GM08714 (cell line): ENCODE data around the gene FAM98B.
"Not testable (repeated sequence)": the region's sequence is repeated elsewhere in the genome, so short reads cannot be mapped to it uniquely, and the experiment has no call there.

ENCODE experiments used
- H3K4me3 ChIP-seq: fragments of 200-500 bp; sonication (Bioruptor generic); 2 replicates; pipeline ENCODE4 v1.5.1; 2014; ENCODE audit warnings: mild to moderate bottlenecking, low read length, inconsistent platforms
- ZNF274 ChIP-seq: IDR thresholded peaks from 2 replicates; pipeline ENCODE4 v1.6.1; 2012; ENCODE audit warnings: mild to moderate bottlenecking, low read depth, low read length

The FAM98B gene

DNA sequence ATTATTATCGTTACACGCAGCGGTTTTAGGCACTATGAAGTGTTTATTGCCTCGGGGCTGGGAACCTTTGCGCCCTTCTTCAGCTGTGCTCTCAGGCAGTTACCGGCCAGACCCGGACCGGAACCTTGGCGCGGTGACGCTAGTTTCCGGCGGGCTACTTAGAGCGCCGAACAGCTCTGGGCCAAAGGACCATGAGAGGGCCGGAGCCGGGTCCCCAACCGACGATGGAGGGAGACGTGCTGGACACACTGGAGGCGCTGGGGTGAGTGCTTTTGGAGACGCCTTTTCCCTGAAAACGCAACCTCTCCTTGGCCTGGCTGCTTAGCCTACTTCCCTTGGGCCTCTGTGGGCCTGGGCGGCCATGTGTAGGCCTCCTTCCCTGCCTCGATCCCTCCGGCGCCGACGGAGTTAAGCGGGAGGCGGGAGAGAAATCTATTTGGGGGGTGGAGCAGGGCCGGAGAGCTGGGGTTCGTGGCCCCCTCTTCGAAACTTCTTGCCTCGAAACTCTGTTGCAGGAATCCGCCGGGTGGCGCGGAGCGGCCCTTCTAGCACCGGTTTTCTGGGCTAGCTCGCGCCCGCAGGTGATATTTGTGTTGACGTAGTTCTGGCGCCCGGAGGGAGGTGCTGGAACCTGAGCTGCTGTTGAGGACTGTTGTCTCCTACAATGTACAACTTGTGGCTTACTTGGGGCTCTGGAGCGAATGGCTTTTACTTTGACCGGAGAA lies at the start of gene FAM98B:
FAM98B (plus strand) TSS at position 157 of the 725 bp plus-strand sequence; CDS start at position 192, 35 bp downstream.
- no peak for TF ChIP-seq ZNF274
- peak within 1 kb of the TSS; percentile 72 for H3K4me3 ChIP-seq

DNA sequence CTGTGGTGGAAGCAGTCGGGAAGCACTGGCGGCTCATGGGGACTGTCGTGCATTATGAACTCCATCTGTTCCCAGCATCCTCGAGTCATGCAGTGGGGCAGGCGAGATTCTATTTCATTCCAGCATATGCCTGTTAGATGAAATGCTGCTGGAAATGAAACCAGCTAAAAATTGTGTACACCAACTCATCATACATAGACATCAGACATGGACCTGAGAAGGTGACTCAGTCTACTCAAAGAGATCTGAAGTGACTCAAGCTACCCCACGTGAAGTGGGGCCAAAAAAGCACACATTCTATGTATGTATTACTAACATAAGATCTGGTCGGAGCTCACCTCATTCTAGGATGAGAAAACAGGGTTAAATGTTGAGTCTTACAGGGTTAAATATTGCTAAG lies 47.5 kb upstream of the FAM98B start:
- TF ChIP-seq ZNF274: no peak

DNA sequence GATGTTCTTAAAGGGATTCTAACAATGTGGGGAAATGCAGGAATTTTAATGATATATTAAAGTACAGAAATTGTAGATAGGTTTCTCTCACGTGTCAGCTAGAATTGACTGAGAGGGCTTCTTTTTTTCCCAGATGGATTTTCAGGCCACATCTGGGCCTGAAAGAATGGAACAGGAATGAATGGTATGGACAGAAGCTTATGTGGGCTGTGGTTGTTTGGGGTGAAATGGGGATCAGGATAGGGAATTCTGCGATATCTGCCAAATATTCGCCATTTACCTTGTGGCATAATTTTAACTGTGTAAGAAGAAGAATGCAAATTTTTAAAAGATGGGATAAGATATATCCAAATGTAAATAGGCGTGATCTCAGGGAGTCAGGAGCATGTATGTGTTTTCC lies 45.4 kb upstream of the FAM98B start:
- no peak overlapping the region for H3K4me3 ChIP-seq
- TF ChIP-seq ZNF274: no peak

More for the DNA sequence above, 47.5 kb upstream of the FAM98B start:
- no peak overlapping the region for H3K4me3 ChIP-seq

DNA sequence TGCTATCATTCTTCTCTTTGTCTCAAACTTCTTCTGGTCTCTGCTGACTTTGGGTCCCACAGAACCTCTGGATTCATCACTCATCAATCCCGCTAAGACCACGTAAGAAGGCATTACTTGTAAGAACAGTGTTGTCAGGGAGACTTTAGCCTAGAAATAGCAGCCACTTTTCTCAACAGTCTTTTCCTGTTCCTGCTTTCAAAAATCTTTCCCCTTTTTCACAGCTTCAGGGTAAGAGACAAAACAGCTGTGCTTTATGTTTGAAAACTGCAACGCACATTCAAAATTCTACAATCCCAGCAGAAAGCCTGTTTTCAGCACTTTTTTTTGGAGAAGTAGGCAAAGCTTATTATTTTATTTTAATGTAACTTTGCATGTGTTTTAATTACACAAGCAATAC lies 42.0 kb upstream of the FAM98B start:
- no peak for TF ChIP-seq ZNF274
- H3K4me3 ChIP-seq: no peak overlapping the region

DNA sequence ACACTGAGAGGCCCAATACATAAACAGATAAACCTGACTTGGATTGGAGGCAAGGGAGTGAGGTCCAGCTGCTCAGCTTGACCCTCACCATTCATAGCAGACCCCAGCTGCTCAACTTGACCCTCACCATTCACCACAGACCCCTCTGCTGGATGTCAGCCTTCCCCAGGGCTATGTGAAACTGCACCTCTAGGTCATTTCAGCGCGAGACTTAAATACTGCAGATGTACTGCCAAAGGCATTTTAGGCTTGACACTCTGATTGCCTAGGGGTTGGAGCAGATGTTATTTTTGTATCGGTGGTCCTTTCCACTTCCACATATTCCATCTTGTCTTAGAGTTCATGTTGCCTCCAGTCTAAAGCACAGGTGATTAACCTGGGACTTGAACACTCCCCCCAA lies 41.5 kb upstream of the FAM98B start:
- TF ChIP-seq ZNF274: no peak
- no peak overlapping the region for H3K4me3 ChIP-seq

DNA sequence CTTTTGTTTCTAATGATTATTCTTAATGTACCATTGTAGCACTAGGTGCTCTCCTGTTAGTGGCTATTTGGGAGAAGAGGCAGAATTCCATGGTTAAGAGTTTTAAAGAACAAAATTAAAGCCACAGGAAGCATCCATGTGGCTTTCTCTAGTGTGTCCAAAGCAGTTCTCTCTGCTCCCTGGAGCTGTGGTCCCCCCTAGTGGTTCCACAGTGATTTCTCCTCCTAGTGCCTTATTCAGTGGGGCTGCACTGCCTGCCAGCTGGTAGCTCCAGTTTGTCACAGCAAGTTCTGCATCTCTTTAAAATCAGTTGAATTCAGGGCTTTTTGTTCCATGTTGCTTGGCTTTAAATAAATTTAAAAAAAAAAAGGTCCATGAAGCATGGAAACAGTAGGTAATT lies 39.6 kb upstream of the FAM98B start:
- TF ChIP-seq ZNF274: no peak

DNA sequence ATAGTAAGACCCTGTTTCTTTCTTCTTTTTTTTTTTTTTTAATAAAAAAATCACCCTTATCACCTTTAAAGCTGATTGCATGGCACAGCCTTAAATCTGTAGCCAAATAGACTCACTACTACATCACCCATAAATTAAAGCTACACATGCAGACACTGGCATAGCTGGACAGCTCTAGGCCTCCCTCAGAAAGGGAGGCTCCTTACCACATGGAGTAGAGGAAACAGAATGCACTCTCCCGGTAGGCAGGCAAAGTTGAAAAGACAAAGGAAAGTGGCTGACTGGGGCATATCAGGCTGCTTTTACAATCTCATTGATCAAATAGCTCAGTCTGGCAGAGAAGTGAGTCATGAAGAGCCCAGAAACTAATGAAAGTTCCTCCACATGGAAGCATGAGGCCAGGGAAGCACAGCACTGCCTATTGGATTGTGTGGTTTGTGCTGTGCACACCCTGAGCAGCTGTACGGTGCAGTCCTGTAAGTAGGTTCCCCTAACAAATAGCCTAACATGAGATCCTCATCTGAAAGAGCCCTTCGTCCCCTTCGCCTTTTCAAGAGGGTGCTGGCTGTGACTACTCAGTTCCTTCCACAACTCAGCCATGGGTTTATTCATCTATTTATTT lies 32.7 kb upstream of the FAM98B start:
- no peak for TF ChIP-seq ZNF274
- H3K4me3 ChIP-seq: no peak overlapping the region

More for the DNA sequence above, 39.6 kb upstream of the FAM98B start:
- no peak overlapping the region for H3K4me3 ChIP-seq

DNA sequence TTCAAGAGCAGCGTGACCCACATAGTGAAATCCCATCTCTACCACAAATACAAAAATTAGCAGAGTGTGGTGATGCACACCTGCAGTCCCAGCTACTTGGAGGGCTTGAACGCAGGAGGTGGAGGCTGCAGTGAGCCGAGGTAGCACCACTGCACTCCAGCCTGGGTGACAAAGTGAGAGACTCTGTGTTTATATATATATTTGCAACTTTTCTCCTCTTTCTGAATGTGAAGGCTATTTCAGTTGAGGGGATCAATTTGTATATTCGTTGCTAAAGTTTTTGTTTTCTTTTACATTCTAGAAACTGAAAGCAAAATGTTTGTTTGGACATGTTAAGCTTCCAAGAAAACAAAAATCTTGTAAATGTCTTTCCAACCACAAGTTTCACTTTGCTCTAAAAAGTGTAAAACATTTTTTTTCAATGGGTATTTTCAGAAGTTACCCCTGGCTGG lies 29.8 kb upstream of the FAM98B start:
- no peak for TF ChIP-seq ZNF274
- H3K4me3 ChIP-seq: no peak overlapping the region

DNA sequence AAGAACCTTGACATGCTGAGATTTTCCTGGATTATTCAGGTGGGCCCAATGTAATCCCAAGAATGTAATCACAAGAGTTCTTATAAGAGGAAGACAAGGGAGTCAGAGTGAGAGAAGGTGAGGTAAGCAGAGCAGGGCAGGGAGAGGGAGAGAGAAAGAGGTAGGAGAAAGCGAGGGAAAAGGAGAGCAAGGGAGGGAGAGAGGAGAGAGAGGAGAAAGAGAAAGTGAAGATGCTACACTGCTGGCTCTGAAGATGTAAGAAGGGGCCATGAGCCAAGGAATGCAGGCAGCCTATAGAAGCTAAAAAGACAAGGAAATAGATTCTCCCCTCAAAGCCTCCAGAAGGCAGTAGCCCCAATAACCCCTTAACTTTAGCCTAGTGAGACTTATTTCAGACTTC lies 28.7 kb upstream of the FAM98B start:
- no peak for TF ChIP-seq ZNF274
- no peak overlapping the region for H3K4me3 ChIP-seq

DNA sequence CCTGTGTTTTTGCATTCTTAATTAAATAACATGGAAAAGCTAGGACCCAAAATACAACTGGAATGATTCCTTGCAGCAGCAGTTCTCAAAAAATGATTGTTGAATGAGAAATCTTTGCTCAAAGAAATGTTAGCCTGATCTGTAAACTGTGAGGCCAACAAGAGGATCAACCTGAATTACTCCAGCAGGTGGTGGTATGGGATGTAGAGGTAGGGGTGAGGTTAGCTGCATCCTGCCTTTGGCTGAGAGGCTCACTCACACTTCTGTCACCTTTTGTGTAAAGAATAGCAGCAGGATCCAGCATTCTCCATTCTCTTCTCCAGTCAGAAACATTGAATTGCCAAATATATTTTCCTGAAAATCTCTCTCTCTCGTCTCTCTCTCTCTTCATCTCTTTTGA lies 26.5 kb upstream of the FAM98B start:
- no peak for TF ChIP-seq ZNF274
- H3K4me3 ChIP-seq: no peak overlapping the region

DNA sequence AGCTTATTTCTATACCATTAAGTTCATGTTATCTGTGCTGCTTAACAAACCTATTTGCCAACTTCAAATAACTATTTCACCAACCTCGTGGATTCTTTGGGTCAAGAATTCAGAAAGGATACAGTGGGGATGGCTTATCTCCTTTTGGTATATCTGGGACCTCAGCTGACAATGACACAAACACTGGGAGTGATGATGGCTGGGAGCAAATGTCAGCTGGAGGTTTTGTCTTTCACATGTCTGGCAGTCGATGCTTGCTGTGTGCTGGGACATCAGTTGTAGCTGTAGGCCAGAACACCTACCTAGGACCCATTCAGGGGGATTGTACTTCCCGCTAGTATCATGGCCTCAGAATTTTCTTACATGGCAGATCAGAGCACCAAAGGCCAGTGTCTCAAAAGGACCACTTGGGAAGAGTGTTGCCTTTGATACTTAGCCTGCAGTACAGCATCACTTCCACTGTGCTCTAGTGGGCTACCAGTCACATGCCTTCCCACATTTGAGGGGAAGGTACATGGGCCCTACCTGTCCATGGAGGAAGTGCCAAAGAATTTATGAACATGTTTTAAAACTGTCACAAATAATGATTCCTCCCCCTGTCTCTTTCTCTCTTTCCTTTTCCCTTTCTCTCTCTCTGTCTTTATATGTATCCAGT lies 23.7 kb upstream of the FAM98B start:
- H3K4me3 ChIP-seq: no peak overlapping the region
- TF ChIP-seq ZNF274: no peak

DNA sequence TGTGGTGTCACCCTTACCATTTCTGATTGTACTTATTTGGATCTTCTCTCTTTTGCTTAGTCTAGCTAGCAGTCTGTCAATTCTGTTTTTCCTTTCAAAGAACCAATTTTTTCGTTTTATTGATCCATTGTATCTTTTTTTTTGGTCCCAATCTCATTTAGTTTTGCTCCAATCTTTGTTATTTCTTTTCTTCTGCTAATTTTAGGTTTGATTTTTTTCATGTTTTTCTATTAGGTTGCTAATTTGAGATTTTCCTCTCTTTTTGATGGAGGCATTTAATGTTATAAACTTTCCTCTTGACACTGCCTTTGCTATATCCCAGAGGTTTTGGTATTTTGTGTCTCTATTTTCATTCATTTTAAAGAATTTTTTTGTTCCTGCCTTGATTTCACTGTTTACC lies 16.9 kb upstream of the FAM98B start:
- no peak overlapping the region for H3K4me3 ChIP-seq
- no peak for TF ChIP-seq ZNF274

DNA sequence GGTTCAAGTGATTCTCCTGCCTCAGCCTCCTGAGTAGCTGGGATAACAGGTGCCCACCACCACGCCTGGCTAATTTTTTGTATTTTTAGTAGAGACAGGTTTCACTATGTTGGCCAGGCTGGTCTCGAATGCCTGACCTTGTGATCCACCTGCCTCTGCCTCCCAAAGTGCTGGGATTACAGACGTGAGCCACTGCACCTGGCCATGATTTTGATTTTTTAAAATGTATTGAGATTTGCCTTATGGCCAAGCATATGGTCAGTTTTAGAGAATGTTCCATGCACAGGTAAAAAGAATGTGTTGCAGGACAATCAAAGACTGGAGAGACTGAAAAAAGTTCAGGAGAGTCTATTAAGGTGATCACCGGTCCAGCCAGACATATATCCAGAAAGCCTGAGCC lies 16.3 kb upstream of the FAM98B start:
- H3K4me3 ChIP-seq: not testable (repeated sequence)

DNA sequence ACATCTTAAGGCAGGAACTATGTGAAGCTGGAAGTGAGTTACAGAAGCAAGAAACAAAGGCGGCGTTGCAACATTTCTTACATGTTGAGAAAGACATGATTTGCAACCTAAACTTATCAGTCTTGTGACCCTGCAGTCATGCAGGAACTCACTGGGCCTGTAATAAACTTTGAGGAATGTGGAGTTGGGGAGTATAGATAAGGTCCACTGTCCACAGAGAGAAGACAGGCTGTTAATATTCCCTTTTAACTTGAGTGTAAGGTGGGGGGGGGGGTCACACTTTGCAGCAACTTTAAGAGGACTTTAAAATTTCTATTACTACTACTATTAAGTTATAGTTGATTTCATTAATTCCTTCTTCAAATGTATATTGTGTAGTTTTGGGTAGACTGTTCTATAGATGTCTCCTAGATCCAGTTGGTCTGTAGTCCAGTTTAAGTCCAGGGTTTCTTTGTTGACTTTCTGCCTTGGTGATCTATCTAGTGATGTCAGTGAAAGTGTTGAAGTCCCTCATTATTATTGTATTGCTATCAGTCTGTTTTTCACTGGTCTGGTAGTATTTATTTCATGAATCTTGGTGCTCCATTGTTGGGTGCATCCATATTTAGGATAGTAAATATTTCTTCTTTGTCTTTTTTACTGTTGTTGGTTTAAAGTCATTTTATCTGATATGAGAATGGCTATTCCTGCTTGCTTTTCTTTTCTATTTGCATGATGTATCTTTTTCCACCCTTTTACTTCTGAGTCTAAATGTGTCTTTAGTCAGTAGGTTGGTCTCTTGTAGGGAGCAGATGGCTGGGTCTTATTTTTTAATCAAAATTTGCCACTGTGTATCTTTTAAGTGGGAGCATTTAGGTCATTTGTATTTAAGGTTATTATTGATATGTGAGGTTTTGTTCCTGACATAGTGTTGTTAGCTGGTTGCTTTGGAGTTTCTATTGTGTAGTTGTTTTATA lies 15.6 kb upstream of the FAM98B start:
- no peak for TF ChIP-seq ZNF274
- H3K4me3 ChIP-seq: no peak overlapping the region
